K562 (cell line): ENCODE measurements around the gene NINJ1. TPM values are rescaled to one million over a fixed set of nuclear protein-coding genes. Genes with fewer than 3 reads are reported as not detected.

Experiments
- ARID1B ChIP-seq: fragments of 450-650 bp; IDR thresholded peaks from 2 replicates; pipeline ENCODE4 v1.6.1; 2016; ENCODE audit warnings: antibody characterized with exemption, mild to moderate bottlenecking, inconsistent platforms
- CHD4 ChIP-seq: fragments of 200-600 bp; sonication (generic); IDR thresholded peaks from 3 replicates; pipeline ENCODE4 v1.6.1; 2012; ENCODE audit warnings: low read depth, mild to moderate bottlenecking, mixed read lengths, low read length, inconsistent platforms; ENCODE audit not compliant: insufficient read depth, insufficient replicate concordance, poor library complexity, severe bottlenecking
- CTBP1 ChIP-seq: fragments of 450-650 bp; IDR thresholded peaks from 2 replicates; pipeline ENCODE4 v1.6.1; 2016; ENCODE audit warnings: borderline replicate concordance
- CTCF ChIP-seq, 3 experiments: IDR thresholded peaks in 2 of 3; conservative IDR thresholded peaks in 1 of 3; 2 replicates each; pipeline ENCODE4 v1.5.1; 2011 to 2012; ENCODE audit warnings: low read length in 3 of 3, mild to moderate bottlenecking in 3 of 3, control low read depth in 2 of 3, improper control_type of control experiment in 1 of 3, inconsistent platforms in 1 of 3, low read depth in 1 of 3, mixed read lengths in 1 of 3, moderate library complexity in 1 of 3; ENCODE audit not compliant: insufficient read depth in 2 of 3
- JUN ChIP-seq, 2 experiments: sonication (generic) in 1 of 2; formaldehyde crosslinking in 1 of 2; IDR thresholded peaks; 2 replicates each; pipeline versions ENCODE4 v1.6.1 to v1.8.0; 2012 to 2022; ENCODE audit warnings: borderline replicate concordance in 2 of 2, mild to moderate bottlenecking in 2 of 2, improper control_type of control experiment in 1 of 2, low read depth in 1 of 2, low read length in 1 of 2, missing genetic modification reagents in 1 of 2
- NFIC ChIP-seq: fragments of 450-650 bp; IDR thresholded peaks from 2 replicates; pipeline ENCODE4 v1.6.1; 2017; ENCODE audit warnings: mild to moderate bottlenecking, inconsistent platforms
- SIRT6 ChIP-seq: IDR thresholded peaks from one replicate; pipeline ENCODE4 v1.6.1; 2012; ENCODE audit warnings: low read depth, mild to moderate bottlenecking, control low read depth, inconsistent platforms, low read length, moderate library complexity
- SMARCA5 ChIP-seq: fragments of 450-650 bp; IDR thresholded peaks from 2 replicates; pipeline ENCODE4 v1.6.1; 2016
- SMARCC2 ChIP-seq: fragments of 450-650 bp; IDR thresholded peaks from 2 replicates; pipeline ENCODE4 v1.6.1; 2017; ENCODE audit warnings: antibody characterized with exemption, moderate library complexity, mild to moderate bottlenecking, low read depth
- SNIP1 ChIP-seq: fragments of 450-650 bp; IDR thresholded peaks from 2 replicates; pipeline ENCODE4 v1.7.1; 2017; ENCODE audit warnings: low read depth, mild to moderate bottlenecking
- U2AF1 ChIP-seq: fragments of 200-400 bp; formaldehyde crosslinking; optimal IDR thresholded peaks from 2 replicates; pipeline ENCODE3; 2017; ENCODE audit warnings: mild to moderate bottlenecking, low read depth, low read length, moderate library complexity
- ZHX1 ChIP-seq: fragments of 150-350 bp; conservative IDR thresholded peaks from 2 replicates; pipeline ENCODE4 v1.6.1; 2014; ENCODE audit warnings: low read length
- ZNF384 ChIP-seq: IDR thresholded peaks from 2 replicates; pipeline ENCODE4 v1.6.1; 2012; ENCODE audit warnings: low read depth, low read length, improper control_type of control experiment
- ZNF583 ChIP-seq: fragments of 250-450 bp; sonication (Bioruptor Pico); IDR thresholded peaks from 2 replicates; pipeline ENCODE4 v1.4.0; 2020
- ZNF592 ChIP-seq: fragments of 450-650 bp; IDR thresholded peaks from 2 replicates; pipeline ENCODE4 v1.6.1; 2017; ENCODE audit warnings: antibody characterized with exemption, mild to moderate bottlenecking
- polyA plus RNA-seq, 8 experiments: library from polyadenylated mRNA; depleted of rRNA in 4 of 8; stranded (reverse) in 5 of 8; unstranded in 3 of 8; fragments of >200 nt; fragmentation: Nextera tagmentation in 2 of 8; fragmentation: Illumina TruSeq in 1 of 8; extraction: Ambion mirVana in 2 of 8; extraction: Trizol in 1 of 8; gene quantifications; 2 replicates each; pipeline versions ENCODE4 v1.2.1 to v1.2.3, GENCODE V29; 2011 to 2014; ENCODE audit warnings: inconsistent platforms in 1 of 8, missing spikeins in 1 of 8
- total RNA-seq, 7 experiments: library from RNA; depleted of rRNA in 6 of 7; stranded (reverse); fragments of >200 nt in 6 of 7; fragmentation: Illumina TruSeq in 2 of 7; extraction: Trizol in 2 of 7; gene quantifications; 2 replicates each; pipeline versions ENCODE4 v1.2.1 to v1.2.3, GENCODE V29; 2011 to 2021; ENCODE audit warnings: low replicate concordance in 1 of 7
- TF ChIP-seq, protein P1 (sequence below): sonication (generic); formaldehyde crosslinking; IDR thresholded peaks from 2 replicates; pipeline ENCODE4 v1.8.0; 2022; ENCODE audit warnings: missing genetic modification reagents, mild to moderate bottlenecking, moderate library complexity, borderline replicate concordance

The NINJ1 gene
- total and polyA plus RNA-seq, 9 of the 15 experiments (the other 6 are each of a cell fraction or from before 2014, with no cell fraction given), result 0.13 to 8.4 (median 4.9) TPM

GRCh38 chr9:93098236-93098946 is 35.7 kb downstream of the NINJ1 start (continued):
- TF ChIP-seq SIRT6 (no peak), SNIP1 (no peak), ZHX1 (no peak), ARID1B (peak; percentile 63), ZNF384 (no peak), ZNF583 (CRISPR knock-in tag) (no peak), NFIC (0 out of 2 replicates have a peak, but pooled peaks have one; percentile 20), SMARCC2 (no peak), SMARCA5 (no peak), U2AF1 (no peak), CTCF (IDR thresholded peaks at IDR 0.05 in 2 of 3, conservative IDR thresholded peaks at IDR 0.05 in 1 of 3; ENCODE audit: insufficient read depth in 2 of 3, low read depth in 1 of 3, low read length in 3 of 3) (no peak), JUN (IDR thresholded peaks at IDR 0.05; ENCODE audit: borderline replicate concordance, low read depth, low read length) (peak; percentile 90), JUN (CRISPR knock-in tag; IDR thresholded peaks at IDR 0.05; ENCODE audit: borderline replicate concordance) (no peak), CHD4 (no peak), ZNF592 (0 out of 2 replicates have a peak, but pooled peaks have one; percentile 27), CTBP1 (0 out of 2 replicates have a peak, but pooled peaks have one; percentile 21)
- TF ChIP-seq, protein P1, sequence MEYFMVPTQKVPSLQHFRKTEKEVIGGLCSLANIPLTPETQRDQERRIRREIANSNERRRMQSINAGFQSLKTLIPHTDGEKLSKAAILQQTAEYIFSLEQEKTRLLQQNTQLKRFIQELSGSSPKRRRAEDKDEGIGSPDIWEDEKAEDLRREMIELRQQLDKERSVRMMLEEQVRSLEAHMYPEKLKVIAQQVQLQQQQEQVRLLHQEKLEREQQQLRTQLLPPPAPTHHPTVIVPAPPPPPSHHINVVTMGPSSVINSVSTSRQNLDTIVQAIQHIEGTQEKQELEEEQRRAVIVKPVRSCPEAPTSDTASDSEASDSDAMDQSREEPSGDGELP (CRISPR knock-in tag), result peak; percentile 93
